RWPE1 (cell line): ENCODE results near the gene COG2.

Experiments
- CTCF ChIA-PET: fragments of 350-600 bp; sonication (Branson Sonifier 250); formaldehyde crosslinking; extraction: SDS; loops from one replicate; lab custom pipeline; 2021; lab: Yijun Ruan, JAX
- POLR2A ChIA-PET: fragments of 400-600 bp; formaldehyde crosslinking; extraction: SDS; loops from one replicate; lab custom pipeline; 2020; ENCODE audit warnings: antibody characterized with exemption; ENCODE audit not compliant: low non-redundant PET; lab: Yijun Ruan, JAX
- DNase-seq: peaks from one replicate; pipeline ENCODE4 v3.0.0; 2012; ENCODE audit warnings: low spot score
- H3K27ac ChIP-seq: fragments of 450-650 bp; 2 replicates; pipeline ENCODE4 v1.5.1; 2017
- CTCF ChIP-seq: fragments of 450-650 bp; conservative IDR thresholded peaks from 2 replicates; pipeline ENCODE4 v1.5.1; 2017; ENCODE audit warnings: low read depth, mild to moderate bottlenecking

Gene COG2

GRCh38 chr1:230612651-230613050, 29.6 kb upstream of the COG2 start:
- no peak overlapping the region for H3K27ac ChIP-seq
- no peak for TF ChIP-seq CTCF
- POLR2A ChIA-PET, result no interaction called here
- DNase-seq, result no peak
- CTCF ChIA-PET, result no interaction called here

- TF ChIP-seq CTCF, result no peak
- ChIA-PET POLR2A (no interaction called here), CTCF (no interaction called here)
- H3K27ac ChIP-seq, result no peak overlapping the region
- no peak for DNase-seq
Measured at GRCh38 chr1:230614121-230614520, 28.2 kb upstream of the COG2 start.

- no peak overlapping the region for H3K27ac ChIP-seq
- CTCF ChIA-PET, result no interaction called here
- no peak for DNase-seq
- no peak for TF ChIP-seq CTCF
- POLR2A ChIA-PET, result no interaction called here
Measured at GRCh38 chr1:230618537-230618936, 23.7 kb upstream of the COG2 start.

DNA sequence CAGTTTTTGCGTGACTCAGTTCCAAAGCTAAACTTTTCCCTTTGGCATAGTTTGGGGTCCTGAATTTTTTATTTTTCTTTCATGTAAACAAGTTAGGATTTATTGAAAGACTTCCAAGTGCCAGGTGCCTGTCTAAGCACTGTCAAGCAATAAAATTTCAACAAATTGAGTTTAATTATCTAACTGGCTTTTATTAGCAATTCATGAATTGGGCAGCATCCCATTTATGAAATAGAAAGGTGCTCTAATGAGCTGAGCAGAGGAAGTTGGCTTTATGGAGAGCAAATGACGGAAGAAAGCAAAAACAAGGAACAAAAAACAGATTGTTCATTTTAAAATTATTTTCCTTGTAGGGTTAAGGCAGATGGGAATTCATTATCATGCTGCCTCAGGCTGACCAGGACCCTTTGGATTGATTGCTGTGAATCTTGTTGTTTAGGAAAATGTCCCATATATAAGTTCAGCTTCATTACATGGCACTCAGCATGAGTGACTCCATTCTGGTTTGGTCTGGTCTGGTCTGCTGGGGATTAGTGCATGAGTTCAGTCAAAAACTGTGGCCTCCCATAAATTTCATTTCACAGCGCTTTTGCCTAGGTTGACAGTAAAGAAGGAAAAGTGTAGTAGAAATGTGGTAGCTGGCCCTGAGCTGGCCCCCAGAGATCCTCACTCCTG, 21.5 kb upstream of the COG2 start:
- POLR2A ChIA-PET, result no interaction called here
- CTCF ChIA-PET, result no interaction called here
- no peak for DNase-seq
- no peak overlapping the region for H3K27ac ChIP-seq
- no peak for TF ChIP-seq CTCF

DNA sequence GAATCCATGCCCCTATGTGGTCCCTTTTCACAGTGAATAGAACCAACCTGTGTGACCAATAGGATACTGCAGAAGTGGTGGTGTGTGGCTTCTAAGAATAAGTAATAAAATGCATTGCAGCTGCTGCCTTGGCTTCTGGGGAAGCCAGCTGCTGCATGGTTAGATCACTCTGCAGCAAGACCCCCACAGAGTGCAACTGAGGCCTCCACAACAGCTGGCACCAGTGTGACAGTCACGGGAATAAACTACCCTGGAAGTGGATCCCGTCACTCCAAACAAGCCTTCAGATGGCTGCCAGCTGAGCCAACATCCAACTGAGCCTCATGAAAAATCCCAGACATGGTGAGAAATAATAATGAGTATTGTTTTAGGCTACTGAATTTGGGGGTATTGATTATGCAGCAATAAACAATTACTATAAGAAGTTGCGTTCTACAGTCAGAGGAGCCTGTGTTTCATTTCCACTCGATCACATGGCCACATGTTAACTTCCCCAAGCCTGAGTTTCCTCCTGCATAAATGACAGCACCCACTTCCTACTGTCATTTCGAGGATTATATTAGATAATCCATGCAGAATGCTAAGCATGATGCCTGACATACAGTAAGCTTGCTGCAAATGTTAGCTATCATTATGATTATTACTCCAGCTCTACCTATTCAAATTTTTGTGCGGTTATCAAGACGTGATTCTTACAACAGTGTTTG, 20.8 kb upstream of the COG2 start:
- DNase-seq, result no peak
- ChIA-PET CTCF (no interaction called here), POLR2A (no interaction called here)
- no peak for TF ChIP-seq CTCF
- no peak overlapping the region for H3K27ac ChIP-seq

GRCh38 chr1:230622151-230622550, 20.1 kb upstream of the COG2 start:
- TF ChIP-seq CTCF, result no peak
- DNase-seq, result no peak
- ChIA-PET POLR2A (no interaction called here), CTCF (interaction anchor here (0.5 kb wide), 1 partner anchor 601 kb away, joined by 5 read pairs; no protein-coding TSS in a partner anchor)
- no peak overlapping the region for H3K27ac ChIP-seq
